Glutamatergic neuron (in vitro differentiated cells): ENCODE measurements around the gene CNTD1. TPM values are rescaled to one million over a fixed set of nuclear protein-coding genes. Genes with fewer than 3 reads are reported as not detected.

Experiments used
- DNase-seq: peaks from one replicate; pipeline ENCODE4 v3.0.0; 2022
- H3K27ac Mint-ChIP-seq: one replicate; pipeline ENCODE4 v1.8.0; 2020; ENCODE audit warnings: mild to moderate bottlenecking, mixed read lengths, inconsistent platforms; ENCODE audit not compliant: unreplicated experiment
- H3K27me3 Mint-ChIP-seq: one replicate; pipeline ENCODE4 v1.8.0; 2020; ENCODE audit warnings: mild to moderate bottlenecking, moderate library complexity, mixed read lengths, inconsistent platforms; ENCODE audit not compliant: unreplicated experiment
- H3K36me3 Mint-ChIP-seq: one replicate; pipeline ENCODE4 v1.8.0; 2020; ENCODE audit warnings: mild to moderate bottlenecking, mixed read lengths, inconsistent platforms; ENCODE audit not compliant: unreplicated experiment
- H3K4me1 Mint-ChIP-seq: one replicate; pipeline ENCODE4 v1.8.0; 2020; ENCODE audit warnings: mild to moderate bottlenecking, low read depth, mixed read lengths, inconsistent platforms; ENCODE audit not compliant: unreplicated experiment
- H3K4me3 Mint-ChIP-seq: one replicate; pipeline ENCODE4 v1.8.0; 2020; ENCODE audit warnings: mild to moderate bottlenecking, mixed read lengths, inconsistent platforms; ENCODE audit not compliant: unreplicated experiment
- H3K9me3 Mint-ChIP-seq: one replicate; pipeline ENCODE4 v1.8.0; 2020; ENCODE audit warnings: mild to moderate bottlenecking, moderate library complexity, mixed read lengths, inconsistent platforms; ENCODE audit not compliant: unreplicated experiment
- total RNA-seq: library from RNA; stranded (reverse); fragmentation: NEBNext Ultra II Directional; extraction: Animal tissue kit (Norgen Biotek cat#: 25700); gene quantifications from one replicate; pipeline ENCODE4 v1.2.1, GENCODE V29; 2021; ENCODE audit not compliant: unreplicated experiment
- TF ChIP-seq, protein P1 (sequence below): fragments of 200-600 bp; sonication (generic); IDR thresholded peaks from one replicate; pipeline ENCODE4 v1.5.0; 2021; ENCODE audit not compliant: partially characterized antibody, unreplicated experiment

The CNTD1 gene
- total RNA-seq, 1 donor from 2014 or later: not detected

DNA sequence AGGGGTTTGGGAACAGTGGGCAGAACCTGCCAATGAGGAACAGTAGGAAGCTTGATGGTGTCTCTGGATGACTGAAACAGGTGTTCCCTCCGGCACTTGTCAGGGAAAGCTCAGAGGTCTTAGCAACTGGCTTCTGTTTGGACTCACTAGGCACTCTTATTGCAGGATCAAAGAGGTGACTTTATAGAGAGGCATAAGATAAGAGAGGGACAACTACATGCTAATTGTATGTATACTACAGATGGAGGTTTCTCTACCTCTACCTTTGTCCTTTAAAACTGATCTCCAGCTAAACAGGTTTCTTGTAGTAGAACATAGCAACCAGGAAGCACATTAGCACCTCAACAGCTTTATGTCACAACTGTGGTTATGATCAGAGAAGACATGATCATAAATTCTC lies 7.6 kb downstream of the CNTD1 start:
- H3K4me3 Mint-ChIP-seq: no peak overlapping the region
- H3K36me3 Mint-ChIP-seq: no peaks in the 10 kb centered on the region
- H3K4me1 Mint-ChIP-seq: no peaks in the 10 kb centered on the region
- H3K9me3 Mint-ChIP-seq: peaks cover 3% of the 10 kb centered on the region
- H3K27ac Mint-ChIP-seq: no peak overlapping the region
- DNase-seq: no peak
- peaks cover 3% of the 10 kb centered on the region for H3K27me3 Mint-ChIP-seq
- TF ChIP-seq, protein P1, sequence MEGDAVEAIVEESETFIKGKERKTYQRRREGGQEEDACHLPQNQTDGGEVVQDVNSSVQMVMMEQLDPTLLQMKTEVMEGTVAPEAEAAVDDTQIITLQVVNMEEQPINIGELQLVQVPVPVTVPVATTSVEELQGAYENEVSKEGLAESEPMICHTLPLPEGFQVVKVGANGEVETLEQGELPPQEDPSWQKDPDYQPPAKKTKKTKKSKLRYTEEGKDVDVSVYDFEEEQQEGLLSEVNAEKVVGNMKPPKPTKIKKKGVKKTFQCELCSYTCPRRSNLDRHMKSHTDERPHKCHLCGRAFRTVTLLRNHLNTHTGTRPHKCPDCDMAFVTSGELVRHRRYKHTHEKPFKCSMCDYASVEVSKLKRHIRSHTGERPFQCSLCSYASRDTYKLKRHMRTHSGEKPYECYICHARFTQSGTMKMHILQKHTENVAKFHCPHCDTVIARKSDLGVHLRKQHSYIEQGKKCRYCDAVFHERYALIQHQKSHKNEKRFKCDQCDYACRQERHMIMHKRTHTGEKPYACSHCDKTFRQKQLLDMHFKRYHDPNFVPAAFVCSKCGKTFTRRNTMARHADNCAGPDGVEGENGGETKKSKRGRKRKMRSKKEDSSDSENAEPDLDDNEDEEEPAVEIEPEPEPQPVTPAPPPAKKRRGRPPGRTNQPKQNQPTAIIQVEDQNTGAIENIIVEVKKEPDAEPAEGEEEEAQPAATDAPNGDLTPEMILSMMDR: no peak

DNA sequence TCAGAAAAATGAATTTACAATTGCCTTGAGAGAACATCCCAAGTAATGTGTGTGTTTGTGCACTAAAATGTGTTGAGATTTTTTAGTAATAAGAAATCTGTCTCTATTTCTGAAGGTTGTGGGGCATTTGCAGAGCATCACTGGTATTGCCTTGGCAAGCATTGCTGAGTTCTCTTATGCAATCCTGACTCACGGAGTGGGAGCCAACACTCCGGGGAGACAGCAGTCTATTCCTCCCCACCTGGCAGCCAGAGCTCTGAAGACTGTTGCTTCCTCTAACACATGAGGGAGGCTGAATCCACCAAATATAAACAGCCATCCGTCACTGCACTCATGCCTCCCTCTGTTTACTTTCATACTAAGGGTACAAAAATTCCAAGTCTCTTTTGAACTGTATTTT lies 10.6 kb downstream of the CNTD1 start:
- Mint-ChIP-seq H3K9me3 (peaks cover under 1% of the 10 kb centered on the region), H3K27me3 (peaks cover 1% of the 10 kb centered on the region), H3K27ac (no peak overlapping the region), H3K4me3 (no peak overlapping the region), H3K4me1 (no peaks in the 10 kb centered on the region), H3K36me3 (no peaks in the 10 kb centered on the region)
- no peak for DNase-seq
- TF ChIP-seq, protein P1: no peak

DNA sequence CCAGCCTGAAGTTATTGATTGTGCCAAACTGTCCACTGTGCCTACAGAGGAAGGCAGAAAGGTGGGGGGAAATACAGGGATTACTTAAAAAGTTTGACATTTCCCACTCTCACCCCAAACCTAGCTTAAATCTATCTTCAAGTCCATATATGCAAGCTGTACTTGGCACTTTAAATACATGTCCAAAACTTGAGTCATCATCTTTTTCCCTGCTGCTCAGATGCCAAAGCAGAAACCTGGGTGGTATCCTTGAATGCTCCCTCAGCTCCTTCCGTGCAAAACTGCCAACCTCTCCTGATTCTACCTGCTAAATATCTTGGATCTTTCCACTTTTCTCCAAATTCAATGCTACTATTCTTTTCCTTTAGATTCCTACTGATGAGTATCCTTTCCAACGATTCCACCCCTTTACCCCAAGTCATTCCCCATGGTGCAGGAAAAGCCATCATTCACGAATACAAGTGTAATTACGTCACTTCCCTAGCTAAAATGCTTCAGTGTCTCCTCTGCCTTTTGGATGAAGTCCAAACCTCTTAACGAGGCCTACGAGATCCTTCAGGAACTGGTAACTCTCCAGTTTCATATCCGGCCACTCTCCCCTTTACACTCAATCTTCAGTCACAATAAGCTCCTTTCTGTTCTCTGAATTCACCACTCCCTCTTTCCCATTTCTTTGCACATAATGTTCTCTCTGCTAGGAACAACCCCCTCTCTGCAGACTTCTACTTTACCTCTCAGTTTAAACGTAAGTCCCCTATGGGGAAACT lies 16.2 kb downstream of the CNTD1 start:
- H3K27me3 Mint-ChIP-seq: no peaks in the 10 kb centered on the region
- no peaks in the 10 kb centered on the region for H3K9me3 Mint-ChIP-seq
- H3K4me1 Mint-ChIP-seq: no peaks in the 10 kb centered on the region
- TF ChIP-seq, protein P1: no peak
- DNase-seq: no peak
- H3K36me3 Mint-ChIP-seq: no peaks in the 10 kb centered on the region
- no peak overlapping the region for H3K27ac Mint-ChIP-seq
- H3K4me3 Mint-ChIP-seq: no peak overlapping the region

DNA sequence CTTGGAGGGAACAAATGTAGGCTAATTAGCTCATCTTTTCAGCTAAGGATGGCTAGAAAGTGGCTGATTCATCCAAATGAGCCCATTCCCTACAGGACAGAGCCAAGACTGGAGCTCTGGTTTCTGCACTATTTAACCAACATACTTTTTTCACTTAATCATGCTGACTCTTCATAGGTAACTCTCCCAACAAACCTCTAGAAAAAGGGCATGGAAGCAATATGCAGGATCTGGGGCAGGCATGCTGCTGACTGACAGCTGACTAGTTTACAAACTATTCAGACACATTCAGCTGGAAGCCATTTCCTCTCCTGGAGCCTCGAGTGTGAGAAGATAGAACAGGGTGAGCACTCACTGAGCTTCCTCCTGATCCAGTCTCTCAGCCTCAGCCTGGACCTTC lies 19.2 kb downstream of the CNTD1 start:
- no peak for DNase-seq
- no peaks in the 10 kb centered on the region for H3K9me3 Mint-ChIP-seq
- H3K27me3 Mint-ChIP-seq: no peaks in the 10 kb centered on the region
- TF ChIP-seq, protein P1: no peak
- H3K27ac Mint-ChIP-seq: no peak overlapping the region
- no peak overlapping the region for H3K4me3 Mint-ChIP-seq
- H3K36me3 Mint-ChIP-seq: no peaks in the 10 kb centered on the region
- no peaks in the 10 kb centered on the region for H3K4me1 Mint-ChIP-seq

DNA sequence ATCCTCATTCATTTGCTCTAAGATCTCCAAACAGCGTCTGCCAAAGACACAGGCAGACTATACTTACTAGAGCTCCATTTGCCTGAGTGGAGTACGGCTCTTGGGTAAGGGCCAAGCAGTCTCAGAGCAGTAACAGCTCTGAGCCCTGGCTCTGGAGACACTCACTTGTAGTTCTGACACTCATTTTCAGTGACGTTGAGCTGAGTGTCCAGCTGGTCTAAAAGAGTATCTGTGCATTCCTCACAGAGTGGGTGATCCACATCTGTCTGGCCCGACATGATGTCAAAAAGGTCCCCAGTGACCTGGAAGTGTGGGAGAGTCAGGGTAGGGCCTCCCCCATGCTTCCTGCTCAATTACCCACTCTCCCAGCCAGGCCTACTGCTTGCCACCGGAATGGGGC lies 19.7 kb downstream of the CNTD1 start:
- peaks cover 2% of the 10 kb centered on the region for H3K4me1 Mint-ChIP-seq
- no peaks in the 10 kb centered on the region for H3K27me3 Mint-ChIP-seq
- no peak overlapping the region for H3K4me3 Mint-ChIP-seq
- H3K27ac Mint-ChIP-seq: no peak overlapping the region
- no peaks in the 10 kb centered on the region for H3K9me3 Mint-ChIP-seq
- H3K36me3 Mint-ChIP-seq: no peaks in the 10 kb centered on the region
- no peak for DNase-seq
- TF ChIP-seq, protein P1: no peak
